GM20431 (cell line): ENCODE data around the gene POLR1E.

Experiments
- in situ Hi-C: fragments of 300-500 bp; cut with MseI, MboI; formaldehyde crosslinking; loops from one replicate; pipeline ENCODE4 v1.15.0; 2020; ENCODE audit warnings: low sequenced_read_pairs; ENCODE audit not compliant: unreplicated experiment

Gene POLR1E, protein sequence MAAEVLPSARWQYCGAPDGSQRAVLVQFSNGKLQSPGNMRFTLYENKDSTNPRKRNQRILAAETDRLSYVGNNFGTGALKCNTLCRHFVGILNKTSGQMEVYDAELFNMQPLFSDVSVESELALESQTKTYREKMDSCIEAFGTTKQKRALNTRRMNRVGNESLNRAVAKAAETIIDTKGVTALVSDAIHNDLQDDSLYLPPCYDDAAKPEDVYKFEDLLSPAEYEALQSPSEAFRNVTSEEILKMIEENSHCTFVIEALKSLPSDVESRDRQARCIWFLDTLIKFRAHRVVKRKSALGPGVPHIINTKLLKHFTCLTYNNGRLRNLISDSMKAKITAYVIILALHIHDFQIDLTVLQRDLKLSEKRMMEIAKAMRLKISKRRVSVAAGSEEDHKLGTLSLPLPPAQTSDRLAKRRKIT

DNA sequence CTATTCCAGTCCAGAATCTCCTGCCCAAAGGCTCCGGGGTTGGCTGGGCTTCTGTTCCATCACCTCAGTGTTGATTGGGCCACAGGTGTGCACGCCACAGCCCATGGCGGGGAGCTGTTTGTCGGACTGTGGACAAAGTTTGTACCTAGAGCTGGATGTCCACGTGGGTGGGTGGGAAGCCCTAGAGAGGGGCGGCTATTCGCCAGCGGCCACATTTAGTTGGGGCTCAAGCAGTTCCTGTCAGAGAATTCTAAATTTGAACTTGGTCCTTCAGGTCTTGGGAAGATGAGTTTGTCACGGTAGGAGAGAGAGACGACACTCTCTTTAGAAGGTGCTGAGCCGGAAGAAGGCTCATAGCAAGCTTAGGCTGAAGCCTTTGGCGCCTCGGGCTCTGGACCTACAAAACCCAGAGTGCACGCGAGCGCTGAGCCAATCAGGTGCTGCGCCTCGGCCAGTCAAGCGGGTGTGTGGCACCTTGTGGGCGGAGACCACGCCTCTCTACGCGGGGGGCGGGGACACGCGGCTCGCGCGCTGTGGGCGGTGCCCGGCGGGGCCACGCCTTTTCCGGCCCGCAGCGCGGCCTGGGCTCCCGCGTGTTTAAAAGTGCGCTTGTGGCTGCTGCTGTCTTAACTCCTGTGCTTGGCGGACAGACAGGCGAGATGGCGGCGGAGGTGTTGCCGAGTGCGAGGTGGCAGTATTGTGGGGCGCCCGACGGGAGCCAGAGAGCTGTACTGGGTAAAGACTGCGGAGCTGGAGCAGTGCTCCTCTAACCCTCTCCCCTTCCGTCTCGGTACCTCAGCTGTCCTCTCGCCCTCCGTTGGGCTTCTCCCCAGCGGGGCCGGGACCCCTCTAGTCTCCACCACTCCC is at the start of gene POLR1E:
Gene POLR1E (plus strand): TSS at position 560 of the 867 bp plus-strand sequence. CDS start 100 bp downstream, at position 660.
- in situ Hi-C loops, result loop anchor here (10.0 kb wide), 1 partner anchor 59 kb away; no protein-coding TSS in a partner anchor

DNA sequence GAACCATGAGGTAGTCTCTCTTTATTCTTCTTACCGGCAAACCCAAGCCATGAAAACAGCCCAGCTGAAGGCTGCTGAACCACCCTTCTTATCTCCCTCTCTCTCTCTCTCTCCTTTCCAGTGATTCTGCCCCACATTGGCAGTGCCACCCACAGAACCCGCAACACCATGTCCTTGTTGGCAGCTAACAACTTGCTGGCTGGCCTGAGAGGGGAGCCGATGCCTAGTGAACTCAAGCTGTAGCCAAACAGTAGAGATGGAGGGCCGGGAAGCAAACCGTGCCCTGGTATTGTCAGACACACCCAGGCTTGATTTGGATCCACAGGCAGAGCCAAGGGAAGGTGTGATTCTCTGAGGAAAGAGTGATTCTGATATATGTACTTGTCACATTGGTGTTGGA is 49.2 kb upstream of the POLR1E start:
- in situ Hi-C loops, result no loop called here

- in situ Hi-C loops, result no loop called here
Measured at GRCh38 chr9:37437010-37437409, 48.7 kb upstream of the POLR1E start.

DNA sequence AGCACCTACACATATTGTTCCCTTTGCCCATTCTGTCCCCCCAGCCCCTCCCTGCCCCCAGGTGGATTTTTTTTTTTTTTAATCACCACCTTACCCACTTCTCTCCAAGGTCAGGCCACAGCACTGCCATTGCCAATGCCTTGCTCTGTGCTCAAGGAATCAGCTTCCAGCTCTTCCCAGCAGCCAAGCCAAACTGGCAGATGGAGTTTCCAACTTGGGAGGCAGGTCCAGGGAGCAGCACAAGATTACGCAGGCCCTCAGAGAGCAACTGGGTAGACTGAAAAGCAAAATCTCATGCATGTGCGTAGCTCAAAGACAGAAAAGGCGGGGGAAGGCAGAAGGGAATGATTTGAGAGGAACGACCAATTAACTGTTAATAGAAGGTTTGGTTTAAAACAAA is 48.1 kb upstream of the POLR1E start:
- in situ Hi-C loops, result no loop called here

- in situ Hi-C loops, result no loop called here
Measured at GRCh38 chr9:37438359-37438758, 47.4 kb upstream of the POLR1E start.

- in situ Hi-C loops, result no loop called here
Measured at GRCh38 chr9:37441776-37442370, 43.9 kb upstream of the POLR1E start.

GRCh38 chr9:37442556-37442955 is 43.2 kb upstream of the POLR1E start:
- in situ Hi-C loops, result no loop called here

- in situ Hi-C loops, result no loop called here
Measured at GRCh38 chr9:37443566-37443965, 42.2 kb upstream of the POLR1E start.

DNA sequence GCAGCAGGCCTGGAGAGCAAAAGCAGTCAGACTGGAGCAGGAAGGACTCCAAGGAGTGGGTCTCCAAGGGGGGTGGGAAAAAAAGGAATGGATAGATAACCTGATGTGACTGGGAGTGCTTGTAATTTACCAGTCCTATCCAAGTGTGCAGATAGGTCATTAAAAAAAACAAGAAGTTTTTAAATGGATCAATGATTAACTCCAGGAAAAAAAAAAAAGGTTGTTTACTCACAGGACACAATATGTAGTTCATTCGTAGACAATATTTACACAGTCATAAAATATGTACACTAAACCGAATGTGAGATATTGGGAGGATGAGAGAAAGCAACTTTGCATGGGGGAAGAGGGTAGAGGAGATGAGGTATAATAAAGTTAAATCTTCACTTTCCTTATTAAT is 40.9 kb upstream of the POLR1E start:
- in situ Hi-C loops, result no loop called here

GRCh38 chr9:37445832-37446231 is 39.9 kb upstream of the POLR1E start:
- in situ Hi-C loops, result no loop called here

GRCh38 chr9:37446401-37446800 is 39.3 kb upstream of the POLR1E start:
- in situ Hi-C loops, result no loop called here

DNA sequence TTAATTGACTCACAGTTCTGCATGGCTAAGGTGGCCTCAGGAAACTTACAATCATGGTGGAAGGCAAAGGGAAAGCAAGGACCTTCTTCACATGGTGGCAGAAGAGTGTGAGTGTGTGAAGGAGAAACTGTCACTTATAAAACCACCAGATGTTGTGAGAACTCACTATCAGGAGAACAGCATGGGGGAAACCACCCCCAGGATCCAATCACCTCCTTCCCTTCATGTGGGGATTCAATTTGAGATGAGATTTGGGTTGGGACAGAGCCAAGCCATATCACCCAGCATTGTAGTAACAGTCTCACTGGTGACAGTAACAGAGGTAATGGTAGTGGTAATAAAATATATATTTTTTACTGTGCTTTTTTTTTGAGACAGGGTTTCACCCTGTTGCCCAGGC is 38.6 kb upstream of the POLR1E start:
- in situ Hi-C loops, result no loop called here

DNA sequence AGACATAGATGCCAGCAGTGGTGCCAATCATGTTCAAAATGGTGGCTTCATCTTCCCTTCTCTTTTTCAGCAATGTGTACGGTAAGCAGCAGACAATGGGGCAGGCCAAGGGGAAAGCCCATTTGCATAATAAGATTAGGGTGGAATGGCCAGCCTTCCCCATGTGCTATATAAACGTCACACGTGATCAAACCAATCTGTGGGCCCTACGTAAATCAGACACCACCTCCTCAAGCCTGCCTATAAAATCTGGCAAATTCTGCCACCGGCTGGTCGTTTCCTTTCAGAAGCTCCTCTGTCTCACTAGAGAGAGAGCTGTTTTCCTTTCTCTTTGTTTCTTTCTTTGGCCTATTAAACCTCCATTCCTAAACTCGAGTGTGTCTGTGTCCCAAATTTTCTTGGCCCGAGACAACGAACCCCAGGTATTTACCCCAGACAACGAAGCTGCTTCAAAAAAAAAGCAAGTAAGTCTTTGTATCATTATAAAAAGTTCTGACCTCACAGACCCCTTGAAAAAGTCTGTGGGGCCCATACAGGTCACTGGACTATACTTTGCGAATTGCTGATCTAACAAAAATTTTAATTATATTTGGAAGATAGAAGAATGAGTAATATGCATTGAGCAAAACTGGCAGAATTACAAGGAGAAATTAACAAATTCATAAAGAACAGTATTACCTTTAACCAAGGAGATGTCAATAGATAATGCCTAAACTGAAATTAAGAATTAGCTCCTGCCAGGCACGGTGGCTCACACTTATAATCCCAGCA is 35.7 kb upstream of the POLR1E start:
- in situ Hi-C loops, result no loop called here

GRCh38 chr9:37451628-37452027 is 34.1 kb upstream of the POLR1E start:
- in situ Hi-C loops, result no loop called here

DNA sequence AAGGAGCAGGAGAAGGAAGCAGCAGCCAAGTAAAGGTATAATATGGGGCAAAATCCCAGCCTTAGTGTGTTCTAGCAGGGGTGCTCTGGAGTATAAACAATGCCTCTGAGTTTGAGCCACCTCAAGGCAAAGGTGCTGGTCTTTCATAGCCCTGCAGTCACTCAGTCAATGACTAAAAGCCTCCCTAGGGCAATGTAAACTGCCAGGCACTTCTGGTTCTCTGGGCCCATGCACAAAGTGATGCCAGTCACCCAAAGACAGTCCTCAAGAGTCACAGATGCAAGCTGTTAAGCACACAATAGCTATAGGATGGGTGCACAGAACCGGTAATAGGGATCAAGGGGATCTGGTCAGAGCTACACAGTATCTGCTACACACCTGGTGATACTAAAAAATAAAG is 33.1 kb upstream of the POLR1E start:
- in situ Hi-C loops, result no loop called here

DNA sequence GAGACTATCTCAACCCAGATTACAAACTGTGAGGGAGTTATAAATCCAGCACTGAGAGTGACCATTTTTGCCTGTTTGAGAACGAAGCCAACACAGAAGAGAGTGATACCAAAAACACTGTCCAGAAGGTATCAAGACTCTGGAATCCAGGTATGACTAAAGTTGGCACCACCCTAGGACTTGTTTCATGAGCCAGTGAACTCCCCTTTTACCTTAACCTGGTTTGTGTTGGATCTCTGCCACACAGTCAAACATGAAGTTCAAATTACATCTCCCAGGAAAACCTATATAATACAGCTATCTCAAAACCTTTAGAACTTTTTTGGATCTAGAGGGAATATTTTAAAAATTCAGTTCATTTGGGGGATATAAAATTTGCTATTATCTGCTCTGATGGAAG is 31.9 kb upstream of the POLR1E start:
- in situ Hi-C loops, result no loop called here

- in situ Hi-C loops, result no loop called here
Measured at GRCh38 chr9:37454238-37454637, 31.5 kb upstream of the POLR1E start.

- in situ Hi-C loops, result no loop called here
Measured at GRCh38 chr9:37455884-37456647, 29.7 kb upstream of the POLR1E start.

- in situ Hi-C loops, result no loop called here
Measured at GRCh38 chr9:37456817-37457216, 28.9 kb upstream of the POLR1E start.
